ENCODE measurements around the gene SIL1. TPM values are rescaled to one million over a fixed set of nuclear protein-coding genes. Genes with fewer than 3 reads are reported as not detected.

The SIL1 gene
- total RNA-seq, 2 donors from 2014 or later = 17.2 to 20.2 TPM

- Histone ChIP-seq H3K4me1 (ENCODE audit: control insufficient read depth, insufficient read depth, low read length) (peaks cover 16% of the 10 kb centered on the region), H3K27ac (ENCODE audit: low read depth, low read length) (no peak overlapping the region), H3K4me3 (ENCODE audit: low read length) (no peak overlapping the region), H3K9ac (ENCODE audit: extremely low read depth, low read length, poor library complexity, severe bottlenecking) (no peak overlapping the region), H3K9me3 (ENCODE audit: control insufficient read depth, low read length) (no peaks in the 10 kb centered on the region), H3K27me3 (ENCODE audit: control insufficient read depth, insufficient read depth, low read length, poor library complexity, severe bottlenecking) (no peaks in the 10 kb centered on the region), H3K36me3 (ENCODE audit: control insufficient read depth, insufficient read depth, low read length) (peaks cover 6% of the 10 kb centered on the region)
- peak; percentile 46 for DNase-seq
- Mint-ChIP-seq H3K9me3 (no peaks in the 10 kb centered on the region), H3K36me3 (ENCODE audit: low read depth) (peaks cover 4% of the 10 kb centered on the region), H3K27ac (peak overlapping the region; percentile 37), H3K27me3 (ENCODE audit: insufficient read depth) (no peaks in the 10 kb centered on the region), H3K4me3 (no peak overlapping the region), H3K4me1 (peaks cover 26% of the 10 kb centered on the region)
- TF ChIP-seq CTCF (conservative IDR thresholded peaks at IDR 0.05) = no peak
- 90 to 92% methylated on average over 13 to 14 of the region's 14 CpGs for WGBS, 2 experiments (ENCODE audit: insufficient coverage in 1 of 2, insufficient read length in 1 of 2)
These were observed 247.6 kb downstream of the SIL1 start for GRCh38 chr5:138950421-138951031.

- Histone ChIP-seq H3K4me1 (ENCODE audit: control insufficient read depth, insufficient read depth, low read length) (peaks cover 10% of the 10 kb centered on the region), H3K9me3 (ENCODE audit: control insufficient read depth, low read length) (no peaks in the 10 kb centered on the region), H3K27ac (ENCODE audit: low read depth, low read length) (no peak overlapping the region), H3K27me3 (ENCODE audit: control insufficient read depth, insufficient read depth, low read length, poor library complexity, severe bottlenecking) (no peaks in the 10 kb centered on the region), H3K4me3 (ENCODE audit: low read length) (no peak overlapping the region), H3K9ac (ENCODE audit: extremely low read depth, low read length, poor library complexity, severe bottlenecking) (no peak overlapping the region), H3K36me3 (ENCODE audit: control insufficient read depth, insufficient read depth, low read length) (peaks cover 6% of the 10 kb centered on the region)
- Mint-ChIP-seq H3K9me3 (no peaks in the 10 kb centered on the region), H3K4me3 (no peak overlapping the region), H3K27ac (peak overlapping the region; percentile 37), H3K4me1 (peaks cover 21% of the 10 kb centered on the region), H3K27me3 (ENCODE audit: insufficient read depth) (no peaks in the 10 kb centered on the region), H3K36me3 (ENCODE audit: low read depth) (peaks cover 4% of the 10 kb centered on the region)
- WGBS, 2 experiments (ENCODE audit: insufficient coverage in 1 of 2, insufficient read length in 1 of 2) = 91% methylated on average over 3 of the region's 3 CpGs; no CpG with 5 or more reads in 1 of the 2 experiments
- TF ChIP-seq CTCF (conservative IDR thresholded peaks at IDR 0.05) = no peak
- DNase-seq = no peak
These were observed 248.2 kb downstream of the SIL1 start for GRCh38 chr5:138949988-138950387.

- Histone ChIP-seq H3K4me1 (ENCODE audit: control insufficient read depth, insufficient read depth, low read length) (peaks cover 8% of the 10 kb centered on the region), H3K9me3 (ENCODE audit: control insufficient read depth, low read length) (no peaks in the 10 kb centered on the region), H3K36me3 (ENCODE audit: control insufficient read depth, insufficient read depth, low read length) (peaks cover 6% of the 10 kb centered on the region), H3K27me3 (ENCODE audit: control insufficient read depth, insufficient read depth, low read length, poor library complexity, severe bottlenecking) (no peaks in the 10 kb centered on the region), H3K4me3 (ENCODE audit: low read length) (no peak overlapping the region), H3K9ac (ENCODE audit: extremely low read depth, low read length, poor library complexity, severe bottlenecking) (no peak overlapping the region), H3K27ac (ENCODE audit: low read depth, low read length) (peak overlapping the region; percentile 68)
- DNase-seq = no peak
- Mint-ChIP-seq H3K36me3 (ENCODE audit: low read depth) (peaks cover 4% of the 10 kb centered on the region), H3K27me3 (ENCODE audit: insufficient read depth) (no peaks in the 10 kb centered on the region), H3K4me1 (peaks cover 15% of the 10 kb centered on the region), H3K9me3 (no peaks in the 10 kb centered on the region), H3K27ac (peak overlapping the region; percentile 36), H3K4me3 (no peak overlapping the region)
- WGBS, 2 experiments (ENCODE audit: insufficient coverage in 1 of 2, insufficient read length in 1 of 2) = 93 to 97% methylated on average over 4 of the region's 4 CpGs
- TF ChIP-seq CTCF (conservative IDR thresholded peaks at IDR 0.05) = no peak
These were observed 249.0 kb downstream of the SIL1 start for GRCh38 chr5:138949223-138949574.

Data from endodermal cell (in vitro differentiated cells).